MM.1S (cell line): ENCODE measurements around the gene RANBP10.

Experiments
- DNase-seq: peaks from one replicate; pipeline ENCODE4 v3.0.0-alpha.2; 2015
- H2AFZ ChIP-seq: fragments of 300-600 bp; sonication (generic); 2 replicates; pipeline ENCODE4 v1.6.0; 2016; ENCODE audit warnings: antibody characterized with exemption, low read length
- H3F3A ChIP-seq: fragments of 300-600 bp; sonication (generic); 2 replicates; pipeline ENCODE4 v1.6.1; 2016; ENCODE audit warnings: mild to moderate bottlenecking, antibody characterized with exemption, low read length, moderate library complexity, mixed read lengths; ENCODE audit not compliant: insufficient read depth
- H3K27ac ChIP-seq: fragments of 300-600 bp; sonication (generic); 2 replicates; pipeline ENCODE4 v1.5.1; 2016; ENCODE audit warnings: mild to moderate bottlenecking, low read length
- H3K27me3 ChIP-seq: fragments of 300-600 bp; sonication (generic); replicated peaks from 2 replicates; pipeline ENCODE4 v1.6.0; 2016; ENCODE audit warnings: low read length; ENCODE audit not compliant: insufficient read depth
- H3K36me3 ChIP-seq: fragments of 300-600 bp; sonication (generic); replicated peaks from 2 replicates; pipeline ENCODE4 v1.6.1; 2016; ENCODE audit warnings: mild to moderate bottlenecking, low read length, mixed read lengths; ENCODE audit not compliant: insufficient read depth
- H3K4me1 ChIP-seq: fragments of 300-600 bp; sonication (generic); 2 replicates; pipeline ENCODE4 v1.6.1; 2016; ENCODE audit warnings: low read length, mixed read lengths
- H3K4me2 ChIP-seq: fragments of 300-600 bp; sonication (generic); 2 replicates; pipeline ENCODE4 v1.6.0; 2016; ENCODE audit warnings: low read depth, low read length
- H3K4me3 ChIP-seq: fragments of 300-600 bp; sonication (generic); 2 replicates; pipeline ENCODE4 v1.5.1; 2016; ENCODE audit warnings: low read length, mixed read lengths
- H3K79me2 ChIP-seq: fragments of 300-600 bp; sonication (generic); 2 replicates; pipeline ENCODE4 v1.6.1; 2016; ENCODE audit warnings: mixed run types, low read length, mixed read lengths
- H3K9ac ChIP-seq: fragments of 300-600 bp; sonication (generic); 2 replicates; pipeline ENCODE4 v1.6.1; 2016; ENCODE audit warnings: low read length, mixed read lengths
- H3K9me2 ChIP-seq: fragments of 300-600 bp; sonication (generic); replicated peaks from 2 replicates; pipeline ENCODE4 v1.6.1; 2016; ENCODE audit warnings: mild to moderate bottlenecking, low read length, mixed read lengths; ENCODE audit not compliant: insufficient read depth
- H3K9me3 ChIP-seq: fragments of 300-600 bp; sonication (generic); replicated peaks from 2 replicates; pipeline ENCODE4 v1.6.1; 2016; ENCODE audit warnings: mild to moderate bottlenecking, low read length, mixed read lengths; ENCODE audit not compliant: insufficient read depth
- H4K20me1 ChIP-seq: fragments of 300-600 bp; sonication (generic); 2 replicates; pipeline ENCODE4 v1.6.1; 2016; ENCODE audit warnings: mild to moderate bottlenecking, low read length, moderate library complexity, mixed read lengths; ENCODE audit not compliant: insufficient read depth
- CTCF ChIP-seq: fragments of 300-600 bp; sonication (generic); IDR thresholded peaks from 2 replicates; pipeline ENCODE4 v1.5.1; 2016; ENCODE audit warnings: antibody characterized with exemption, low read length, mixed read lengths
- EZH2 ChIP-seq: fragments of 300-600 bp; sonication (generic); optimal IDR thresholded peaks from 2 replicates; pipeline ENCODE3; 2017; ENCODE audit warnings: low read depth, mild to moderate bottlenecking, antibody characterized with exemption, low read length, mixed read lengths
- EZH2phosphoT487 ChIP-seq: fragments of 300-600 bp; sonication (generic); IDR thresholded peaks from 2 replicates; pipeline ENCODE4 v1.6.1; 2018; ENCODE audit warnings: antibody characterized with exemption, low read length

Gene RANBP10

DNA sequence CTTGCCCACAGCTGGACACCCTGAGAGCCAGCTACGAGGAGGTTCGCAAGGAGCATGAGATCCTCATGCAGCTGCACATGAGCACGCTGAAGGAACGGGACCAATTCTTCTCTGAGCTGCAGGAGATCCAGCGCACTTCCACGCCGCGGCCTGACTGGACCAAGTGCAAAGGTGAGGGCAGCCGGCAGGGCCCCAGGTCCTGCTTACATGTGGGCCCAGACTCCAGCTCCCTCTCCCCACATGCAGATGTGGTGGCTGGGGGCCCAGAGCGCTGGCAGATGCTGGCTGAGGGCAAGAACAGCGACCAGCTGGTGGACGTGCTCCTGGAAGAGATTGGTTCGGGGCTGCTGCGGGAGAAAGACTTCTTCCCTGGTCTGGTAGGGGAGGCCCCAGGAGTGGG lies 19.5 kb upstream of the RANBP10 start:
- Histone ChIP-seq H3K27ac (no peak overlapping the region), H3K27me3 (no peaks in the 10 kb centered on the region), H3K79me2 (no peaks in the 10 kb centered on the region), H3K36me3 (no peaks in the 10 kb centered on the region), H3K4me1 (no peaks in the 10 kb centered on the region), H3K4me3 (no peak overlapping the region), H3K4me2 (no peak overlapping the region), H2AFZ (no peak overlapping the region), H4K20me1 (no peaks in the 10 kb centered on the region), H3K9me2 (no peaks in the 10 kb centered on the region), H3K9me3 (no peaks in the 10 kb centered on the region), H3F3A (no peaks in the 10 kb centered on the region), H3K9ac (no peak overlapping the region)
- TF ChIP-seq EZH2phosphoT487 (no peak), CTCF (no peak), EZH2 (no peak)
- no peak for DNase-seq

- H3K9me2 ChIP-seq: no peaks in the 10 kb centered on the region
- no peak for TF ChIP-seq EZH2phosphoT487
- DNase-seq: no peak
- no peaks in the 10 kb centered on the region for H3K27me3 ChIP-seq
- no peaks in the 10 kb centered on the region for H3K36me3 ChIP-seq
- H4K20me1 ChIP-seq: no peaks in the 10 kb centered on the region
- no peaks in the 10 kb centered on the region for H3K79me2 ChIP-seq
- H3F3A ChIP-seq: no peaks in the 10 kb centered on the region
- no peaks in the 10 kb centered on the region for H3K9me3 ChIP-seq
- no peak overlapping the region for H2AFZ ChIP-seq
- H3K27ac ChIP-seq: no peak overlapping the region
- H3K9ac ChIP-seq: no peak overlapping the region
- H3K4me3 ChIP-seq: no peak overlapping the region
- no peaks in the 10 kb centered on the region for H3K4me1 ChIP-seq
- no peak overlapping the region for H3K4me2 ChIP-seq
These were observed 18.8 kb upstream of the RANBP10 start for GRCh38 chr16:67825119-67825518.

DNA sequence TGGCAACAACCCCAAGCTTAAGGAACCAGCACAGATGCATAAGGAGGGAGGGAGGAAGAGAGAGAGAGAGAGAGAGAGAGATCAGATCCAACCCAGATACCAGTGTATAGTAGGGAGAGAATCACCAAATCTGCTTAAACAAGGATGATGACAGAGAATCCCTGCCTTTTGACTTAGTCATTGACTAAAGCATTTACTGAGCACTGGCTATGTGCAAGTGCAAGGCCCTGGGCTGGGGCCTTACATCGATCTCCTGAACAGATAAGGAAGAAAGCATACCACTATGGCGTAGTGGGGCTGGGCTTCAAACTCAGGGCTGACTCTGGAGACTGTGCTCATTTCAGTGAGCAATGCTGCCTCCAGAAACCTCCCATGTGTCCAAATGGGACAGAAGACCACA lies 16.2 kb upstream of the RANBP10 start:
- no peak for DNase-seq
- no peak overlapping the region for H3K9ac ChIP-seq

DNA sequence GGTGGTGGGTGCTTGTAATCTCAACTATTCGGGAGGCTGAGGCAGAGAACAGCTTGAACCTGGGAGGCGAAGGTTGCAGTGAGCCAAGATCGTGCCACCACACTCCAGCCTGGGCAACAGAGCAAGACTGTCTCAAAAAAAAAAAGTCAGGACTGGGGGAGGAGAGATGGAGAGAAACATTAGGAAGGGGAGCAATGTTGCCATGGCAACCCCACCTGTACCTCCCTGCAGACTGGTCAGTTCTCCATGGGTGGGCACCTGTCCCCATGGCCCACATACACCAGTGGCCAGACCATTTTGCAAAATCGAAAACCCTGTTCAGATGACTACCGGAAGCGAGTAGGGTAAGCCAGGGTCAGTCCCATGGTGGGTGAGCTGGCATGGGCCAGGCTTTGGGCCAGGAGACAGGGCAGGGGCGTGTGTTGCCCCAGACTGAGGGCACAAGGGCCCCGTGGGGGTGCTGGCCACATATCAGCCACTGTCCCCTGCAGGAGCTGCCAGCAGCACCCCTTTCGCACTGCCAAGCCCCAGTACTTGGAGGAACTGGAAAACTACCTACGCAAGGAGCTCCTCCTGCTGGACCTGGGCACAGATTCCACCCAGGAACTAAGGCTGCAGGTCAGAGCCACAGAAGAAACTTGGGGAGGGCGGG lies 14.4 kb upstream of the RANBP10 start:
- no peak overlapping the region for H3K27ac ChIP-seq
- no peaks in the 10 kb centered on the region for H3K36me3 ChIP-seq
- no peaks in the 10 kb centered on the region for H3F3A ChIP-seq
- no peaks in the 10 kb centered on the region for H3K9me2 ChIP-seq
- H3K9me3 ChIP-seq: no peaks in the 10 kb centered on the region
- no peaks in the 10 kb centered on the region for H3K4me1 ChIP-seq
- H3K9ac ChIP-seq: no peak overlapping the region
- H2AFZ ChIP-seq: no peak overlapping the region
- no peaks in the 10 kb centered on the region for H3K27me3 ChIP-seq
- TF ChIP-seq EZH2phosphoT487 (no peak), EZH2 (no peak), CTCF (no peak)
- no peaks in the 10 kb centered on the region for H4K20me1 ChIP-seq
- no peak for DNase-seq
- H3K79me2 ChIP-seq: no peaks in the 10 kb centered on the region
- H3K4me3 ChIP-seq: no peak overlapping the region
- H3K4me2 ChIP-seq: no peak overlapping the region

More for the DNA sequence above, 16.2 kb upstream of the RANBP10 start:
- Histone ChIP-seq H3K79me2 (no peaks in the 10 kb centered on the region), H3K27ac (no peak overlapping the region), H3F3A (no peaks in the 10 kb centered on the region), H4K20me1 (no peaks in the 10 kb centered on the region), H3K9me3 (no peaks in the 10 kb centered on the region), H2AFZ (no peak overlapping the region), H3K36me3 (no peaks in the 10 kb centered on the region), H3K4me1 (no peaks in the 10 kb centered on the region), H3K27me3 (no peaks in the 10 kb centered on the region), H3K9me2 (no peaks in the 10 kb centered on the region), H3K4me2 (no peak overlapping the region), H3K4me3 (no peak overlapping the region)
- no peak for TF ChIP-seq EZH2phosphoT487
- no peak for TF ChIP-seq EZH2
